IPS DF 4.7 (cell line): ENCODE data around the gene TRERF1.

Source experiments
- DNase-seq: peaks from one replicate; pipeline ENCODE4 v3.0.0-alpha.2; 2013; ENCODE audit warnings: low spot score; ENCODE audit errors: extremely low read depth

Gene TRERF1

DNA sequence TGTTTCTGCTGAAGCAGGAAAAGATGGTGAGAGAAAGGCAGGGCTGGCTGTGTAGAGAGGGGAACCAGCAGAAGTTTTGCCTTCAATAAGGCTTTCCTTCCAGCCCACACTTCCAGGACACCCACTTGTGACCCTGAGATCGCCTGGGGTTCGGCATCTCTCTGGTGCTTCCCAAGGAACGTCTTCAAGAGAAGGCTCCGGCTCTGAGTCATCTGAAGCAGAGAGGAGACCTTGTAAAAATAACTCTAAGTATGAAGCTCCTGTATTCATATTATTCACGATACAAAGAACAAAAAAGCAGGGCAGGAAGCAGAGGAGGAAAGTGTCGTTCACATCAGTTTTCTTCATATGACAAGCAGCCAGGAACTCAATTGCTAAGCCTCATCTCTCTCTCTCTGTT is 138.7 kb downstream of the TRERF1 start:
- no peak for DNase-seq

DNA sequence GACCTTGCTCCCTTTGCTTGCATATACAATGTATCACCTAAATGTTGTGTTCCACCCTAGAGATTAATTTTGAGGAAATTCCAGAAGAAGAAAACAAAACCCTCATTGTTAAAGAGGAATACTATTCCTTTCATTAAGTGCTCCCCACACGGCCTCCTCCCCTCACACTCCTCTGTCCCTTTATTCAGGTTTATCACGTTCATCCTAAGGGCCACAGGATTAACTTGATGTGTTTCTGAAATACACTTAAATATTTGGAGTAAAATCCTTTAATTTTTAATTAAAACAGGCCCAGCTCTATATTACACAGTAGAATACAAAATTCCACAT is 144.6 kb downstream of the TRERF1 start:
- no peak for DNase-seq

DNA sequence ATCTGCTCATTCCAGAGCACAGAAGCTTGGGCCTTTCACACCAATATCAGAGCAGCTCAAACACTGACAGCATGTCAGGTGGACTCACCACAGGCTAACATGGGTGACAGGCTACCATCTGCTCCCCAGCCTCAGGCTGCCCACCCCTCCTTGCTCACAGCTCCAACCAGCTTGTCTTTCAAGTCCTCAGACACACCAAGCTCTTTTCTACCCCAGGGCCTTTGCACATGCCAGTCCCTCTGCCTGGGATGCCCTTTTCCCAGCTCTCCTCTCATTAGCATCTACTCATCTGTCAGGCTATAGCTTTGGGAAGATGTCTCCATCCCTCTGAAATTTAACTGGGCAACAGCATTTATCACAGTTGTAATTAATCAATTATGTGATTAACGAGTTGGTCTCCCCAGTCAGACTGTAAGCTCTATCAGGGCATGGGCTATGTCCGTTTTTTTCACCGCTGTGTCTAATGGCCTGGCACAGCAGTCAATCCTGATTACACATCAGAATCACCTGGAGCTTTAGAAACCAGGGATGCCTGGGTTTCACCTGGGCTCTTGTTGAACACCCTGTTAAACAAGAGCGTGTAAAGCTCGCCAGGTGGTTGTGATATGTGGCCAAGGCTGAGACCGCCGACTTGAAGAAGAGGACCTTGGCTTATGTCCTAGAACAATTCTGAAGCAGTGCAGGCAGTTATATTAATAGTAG is 145.1 kb downstream of the TRERF1 start:
- DNase-seq = no peak

DNA sequence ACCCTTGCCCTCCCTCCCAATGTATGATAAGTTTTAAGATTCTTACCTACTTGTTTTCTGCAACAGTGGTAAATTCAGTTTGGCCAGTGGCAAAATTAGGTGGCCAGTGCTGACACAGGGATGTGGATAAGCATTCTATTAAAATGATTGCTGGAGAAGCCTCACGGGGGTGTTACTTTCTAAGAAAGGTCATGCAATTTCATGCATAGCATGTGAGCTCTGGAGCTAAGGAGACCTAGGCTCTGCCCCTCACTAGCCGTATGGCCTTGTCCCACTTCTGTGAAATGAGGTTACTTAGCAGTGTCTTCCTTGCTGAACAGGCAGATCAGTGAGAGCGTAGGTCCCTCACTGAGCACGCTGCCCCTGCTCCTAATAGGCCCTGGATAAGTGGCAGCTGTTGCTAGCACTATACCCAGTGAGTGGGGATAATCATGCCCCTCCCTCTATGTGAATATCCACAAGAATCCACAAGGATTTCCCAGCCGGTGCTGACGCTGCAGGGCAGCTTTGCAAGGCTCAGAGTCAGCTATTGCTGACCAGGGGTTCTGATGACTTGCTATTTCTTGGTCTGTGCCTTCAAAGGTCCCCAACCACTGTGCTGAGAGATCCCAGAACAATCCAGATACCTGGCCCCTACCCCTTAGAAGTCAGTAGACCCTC is 147.5 kb downstream of the TRERF1 start:
- no peak for DNase-seq

DNA sequence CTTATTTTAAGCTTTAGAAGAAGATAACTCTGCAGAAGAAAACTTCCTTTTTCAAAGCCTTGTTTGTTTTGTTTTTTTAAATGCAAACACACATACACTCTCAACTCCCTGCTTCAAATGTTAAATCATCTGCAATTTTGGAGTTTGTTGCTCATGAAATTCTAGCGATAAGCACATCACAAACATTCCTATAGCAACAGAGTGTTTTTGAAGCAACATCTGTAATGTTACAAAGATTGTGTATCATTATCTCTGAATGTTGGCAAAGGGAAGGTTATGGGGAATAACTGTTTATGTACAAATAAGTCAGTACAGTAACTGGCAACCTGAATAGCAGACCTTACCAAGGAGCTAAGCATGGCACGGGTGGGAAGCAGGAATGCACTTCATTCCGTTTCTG is 149.3 kb downstream of the TRERF1 start:
- DNase-seq = no peak

DNA sequence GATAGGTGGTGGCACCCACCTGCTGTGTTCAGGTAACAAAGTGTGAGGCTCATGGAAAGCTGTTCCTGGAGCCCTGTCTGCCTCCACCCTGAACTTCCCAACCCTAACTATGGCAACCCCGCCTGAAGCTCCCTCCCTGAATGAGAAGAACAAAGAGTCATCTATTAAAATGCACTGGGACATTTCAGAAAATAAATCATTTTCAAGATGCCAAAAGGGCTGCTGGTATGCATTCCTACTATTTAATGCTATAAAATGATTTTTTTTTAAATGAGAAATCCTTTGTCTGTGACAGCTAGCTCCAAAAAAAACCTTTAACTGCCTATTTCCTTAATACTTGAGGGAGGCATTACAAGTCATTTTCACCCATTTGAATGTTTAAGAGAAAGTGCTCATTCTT is 149.7 kb downstream of the TRERF1 start:
- no peak for DNase-seq

DNA sequence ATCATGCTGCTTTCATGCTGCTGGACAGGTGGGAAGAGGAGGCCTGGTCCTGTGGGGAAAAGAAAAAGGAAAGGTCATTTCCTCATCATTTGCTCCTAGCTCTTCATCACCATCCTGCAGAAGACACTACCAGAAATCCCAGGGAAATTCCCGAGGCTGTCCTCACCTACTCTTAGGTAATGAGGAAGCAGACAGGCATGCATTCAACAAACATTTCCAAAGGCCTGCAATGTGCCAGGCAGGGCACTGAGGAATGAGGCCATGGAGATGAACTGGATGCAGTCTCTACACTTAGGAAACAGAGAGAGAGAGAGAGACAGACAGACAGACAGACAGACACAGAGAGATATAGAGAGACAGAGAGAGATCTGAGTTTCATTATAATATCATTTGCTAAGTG is 151.0 kb downstream of the TRERF1 start:
- no peak for DNase-seq

DNA sequence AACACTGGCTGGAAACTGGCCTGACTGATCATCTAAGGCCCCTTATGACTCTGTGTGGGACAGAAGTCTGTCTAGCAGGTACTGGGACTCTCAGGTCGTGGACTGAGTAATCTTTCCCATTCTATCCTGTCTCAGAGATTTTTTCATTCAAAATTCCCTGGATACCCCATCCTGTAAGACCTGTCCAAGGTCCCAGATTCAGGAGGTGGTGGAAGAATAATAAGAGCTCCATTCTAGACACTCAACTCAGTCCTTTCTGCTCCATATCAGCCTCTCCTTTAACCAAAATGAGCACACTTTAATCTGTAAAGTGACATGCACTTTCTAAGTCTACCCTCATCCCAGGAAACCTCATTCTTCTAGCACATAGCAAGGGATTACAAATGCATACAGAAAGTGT is 151.5 kb downstream of the TRERF1 start:
- DNase-seq = no peak

DNA sequence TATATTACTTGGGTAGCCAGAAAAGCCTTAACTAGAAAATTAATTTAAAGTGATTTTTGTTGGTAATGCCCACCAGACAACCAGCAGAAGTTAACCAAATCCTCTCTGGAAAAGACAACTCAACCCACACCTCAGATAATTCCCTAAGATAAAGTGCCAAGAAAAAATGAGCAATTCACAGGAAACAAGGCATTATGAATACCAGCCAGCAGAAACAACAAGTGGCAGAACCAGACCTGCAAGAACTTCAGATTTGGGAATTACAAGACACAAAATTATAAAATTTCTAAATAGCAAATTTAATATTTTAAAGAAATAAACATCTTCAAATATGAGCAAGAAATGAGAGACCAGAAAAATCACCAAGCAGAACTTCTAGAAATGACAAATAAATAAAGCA is 154.1 kb downstream of the TRERF1 start:
- DNase-seq = no peak

DNA sequence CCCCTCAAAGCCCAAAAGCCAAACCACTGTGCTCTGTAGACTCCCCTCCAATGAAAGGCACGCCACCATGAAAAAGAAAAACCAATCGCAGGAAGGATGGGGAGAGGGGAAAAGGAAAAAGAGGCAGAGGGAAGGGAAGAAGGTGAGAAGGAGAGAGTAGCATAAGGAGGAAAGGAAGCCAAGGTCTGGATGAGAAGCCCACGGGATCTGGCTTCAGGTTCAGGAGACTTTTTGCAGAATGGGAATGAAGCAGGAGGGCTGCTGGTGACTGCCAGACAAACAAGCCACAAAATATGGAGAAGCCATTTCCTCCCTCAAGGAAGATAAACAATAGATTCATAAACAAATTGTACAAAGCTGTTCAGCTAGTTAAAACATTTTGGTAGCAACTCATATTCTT is 155.1 kb downstream of the TRERF1 start:
- no peak for DNase-seq

DNA sequence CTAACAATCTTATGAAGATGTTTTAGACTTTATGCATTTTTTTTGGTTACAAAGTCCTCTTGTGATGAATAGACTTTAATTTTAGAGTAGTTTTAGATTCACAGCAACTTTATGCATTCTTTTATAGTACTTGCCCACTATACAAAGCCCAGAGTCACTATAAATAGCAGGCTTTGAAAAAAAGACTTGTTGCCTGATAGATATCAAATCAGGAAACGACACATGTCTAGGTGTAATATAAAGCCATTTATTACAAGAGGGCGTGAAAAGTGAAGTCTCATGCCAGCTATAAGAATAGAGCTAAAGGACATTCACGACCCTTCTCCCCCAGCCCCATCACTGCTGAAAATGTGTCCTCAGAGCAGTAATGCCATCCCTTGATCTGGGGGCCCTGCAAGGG is 156.0 kb downstream of the TRERF1 start:
- no peak for DNase-seq

DNA sequence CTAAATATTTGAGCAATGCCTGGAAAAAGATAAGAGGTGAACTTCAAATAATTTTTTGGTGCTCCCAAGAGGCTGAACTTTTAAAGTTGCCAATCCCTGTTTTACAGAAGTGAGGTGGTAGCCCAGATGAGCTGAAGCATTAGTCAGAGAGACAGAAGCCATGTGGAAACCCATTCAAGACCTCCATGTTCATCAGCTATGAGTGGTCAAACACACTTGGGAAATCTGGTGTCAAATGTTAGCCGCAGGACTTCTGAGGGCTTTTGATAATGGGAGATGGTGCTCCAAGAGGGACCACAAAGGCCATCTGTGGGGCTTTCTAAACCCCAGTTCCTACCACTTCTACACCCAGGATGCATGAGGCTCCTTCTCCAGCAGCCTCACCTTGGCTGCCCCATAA is 156.5 kb downstream of the TRERF1 start:
- no peak for DNase-seq

DNA sequence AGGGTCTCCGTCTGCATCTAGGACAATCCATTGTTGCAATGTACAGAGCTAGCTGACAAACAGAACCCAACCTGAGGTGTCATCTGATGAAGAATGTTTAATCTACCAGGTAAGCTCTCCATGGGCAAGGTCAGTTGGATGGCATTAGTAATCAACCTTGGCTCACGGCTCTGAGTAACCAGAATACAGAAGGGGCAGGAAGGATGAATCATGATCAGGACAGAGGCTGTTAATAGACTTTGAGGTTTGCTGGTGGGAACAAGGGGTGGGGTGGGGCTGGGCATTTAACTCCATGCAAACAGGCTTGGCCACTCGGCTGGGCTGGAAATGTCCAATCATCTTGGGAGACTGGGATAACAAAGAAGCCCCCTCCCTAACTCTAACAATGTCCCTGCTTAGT is 157.0 kb downstream of the TRERF1 start:
- DNase-seq = no peak

DNA sequence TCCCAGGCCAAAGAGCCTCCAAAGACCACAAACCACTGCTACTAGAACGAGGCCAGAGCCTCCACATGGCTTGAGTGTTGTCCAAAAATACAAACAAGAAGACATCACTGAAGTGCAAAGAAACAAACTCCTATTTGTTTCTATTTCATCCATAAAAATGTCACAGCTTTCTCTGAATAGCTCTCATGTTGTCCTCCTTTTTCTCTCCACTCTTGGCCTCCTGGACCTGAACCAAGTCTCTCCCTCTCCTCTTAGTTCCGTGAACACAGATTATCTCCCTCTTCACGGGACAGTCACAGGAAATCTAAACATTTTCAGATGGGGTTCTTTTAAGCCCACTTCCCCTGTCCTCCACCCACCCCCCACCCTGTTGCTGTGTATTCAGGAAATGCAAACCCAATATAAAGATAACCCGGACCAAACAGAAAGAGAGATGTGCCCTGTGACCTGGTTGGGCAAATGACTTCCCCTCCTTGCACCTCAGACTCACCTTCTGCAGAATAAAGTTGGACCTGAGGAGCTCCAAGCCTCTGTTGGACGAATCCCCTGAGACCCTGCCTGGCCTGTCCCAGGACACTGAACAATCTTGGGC is 158.2 kb downstream of the TRERF1 start:
- DNase-seq = no peak

DNA sequence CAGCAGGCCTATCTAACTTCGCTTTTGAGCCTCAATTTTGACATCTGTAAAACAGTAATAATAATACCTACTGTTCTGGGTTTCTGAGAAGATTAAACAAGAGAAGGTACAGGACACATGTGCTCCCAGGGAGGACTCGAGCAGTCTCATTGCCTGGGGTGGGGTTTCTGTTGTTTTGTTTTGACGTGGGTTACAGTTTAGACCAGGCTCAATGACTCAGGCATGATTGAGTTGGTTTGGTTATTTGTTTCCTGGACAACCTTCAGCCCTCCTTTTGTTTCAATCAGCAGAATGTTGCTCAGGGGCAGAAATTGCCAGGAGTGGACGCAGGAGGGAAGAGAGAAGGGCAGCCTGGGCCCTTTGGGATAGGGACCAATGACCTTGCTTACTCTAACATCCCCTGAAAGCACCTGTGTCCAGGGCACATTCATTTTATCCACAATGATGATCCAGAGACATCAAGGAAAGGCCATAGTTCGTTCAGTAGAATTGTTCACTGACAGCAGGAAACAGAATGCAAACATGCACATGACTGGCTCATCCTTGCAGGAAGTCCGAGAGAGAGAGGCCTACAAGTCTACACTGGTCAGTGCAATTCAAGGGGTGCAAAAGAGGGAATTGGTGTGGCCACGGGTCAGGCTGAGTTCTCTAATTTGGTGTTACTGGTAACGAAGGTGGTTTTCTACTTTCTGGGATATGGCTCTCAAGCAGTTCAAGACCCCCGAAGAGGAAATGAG is 159.6 kb downstream of the TRERF1 start:
- no peak for DNase-seq

DNA sequence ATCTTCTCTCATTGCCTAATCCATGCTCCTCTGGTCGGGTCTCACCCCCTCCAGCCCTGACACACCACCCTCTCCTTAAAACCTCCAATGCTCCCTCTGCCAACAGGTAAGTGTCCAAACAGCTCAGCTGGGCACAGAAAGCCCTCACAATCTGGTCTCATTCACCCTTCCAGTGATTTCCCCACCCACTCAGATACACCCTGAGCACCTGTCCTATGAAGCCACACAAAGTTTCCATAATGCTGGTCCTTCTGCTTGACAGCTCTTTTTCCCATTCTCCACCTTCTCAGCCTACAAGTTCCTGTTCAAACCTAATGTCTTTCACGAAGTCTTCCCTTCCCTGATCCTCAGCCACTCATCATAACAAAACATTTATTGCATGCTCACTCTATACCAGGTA is 164.0 kb downstream of the TRERF1 start:
- no peak for DNase-seq

DNA sequence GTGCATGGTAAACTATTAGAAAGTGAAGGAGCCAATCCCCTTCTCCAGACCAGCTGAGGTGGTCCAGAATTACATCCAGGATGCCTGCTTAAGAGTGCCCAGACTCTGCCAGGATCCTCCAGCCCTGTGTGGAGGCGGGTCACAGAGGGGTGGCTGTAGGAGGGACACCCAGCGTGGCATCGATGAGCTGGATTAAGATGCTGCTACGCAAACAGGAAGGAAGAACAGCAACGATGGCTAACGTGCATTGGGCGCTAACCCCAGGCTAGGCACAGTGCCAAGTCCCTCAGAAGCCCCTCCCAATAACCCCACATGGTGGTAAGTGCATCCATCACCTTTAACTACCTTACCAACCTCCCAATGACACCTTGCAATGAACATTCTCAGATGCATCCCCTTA is 170.2 kb downstream of the TRERF1 start:
- DNase-seq = no peak

DNA sequence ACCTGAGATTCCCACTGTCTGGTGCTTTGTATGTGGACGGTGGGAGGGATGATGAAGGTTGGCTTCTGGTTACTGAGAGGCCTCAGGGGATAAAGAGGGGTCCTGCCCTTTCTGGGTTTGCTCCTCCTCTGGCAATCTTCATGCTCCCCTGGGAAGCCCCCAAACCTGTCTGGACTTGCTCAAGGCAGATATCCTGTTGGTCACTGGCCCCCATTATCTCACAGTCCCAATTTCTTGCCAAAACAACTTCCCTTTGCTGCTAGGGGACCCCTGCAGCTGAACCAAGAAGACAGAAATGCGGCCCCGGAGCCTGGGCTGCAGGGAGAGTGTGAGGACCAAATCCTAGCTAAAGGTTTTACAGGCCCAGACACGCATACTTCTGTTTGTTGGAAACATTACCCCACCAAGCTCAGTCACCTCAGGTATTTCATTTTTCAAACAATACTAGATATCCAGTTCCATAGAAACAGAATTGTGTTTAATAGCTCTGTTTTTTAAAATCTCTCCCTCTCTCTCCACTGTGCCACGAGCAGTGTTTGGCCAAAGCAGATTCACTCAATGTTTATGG is 170.7 kb downstream of the TRERF1 start:
- no peak for DNase-seq

DNA sequence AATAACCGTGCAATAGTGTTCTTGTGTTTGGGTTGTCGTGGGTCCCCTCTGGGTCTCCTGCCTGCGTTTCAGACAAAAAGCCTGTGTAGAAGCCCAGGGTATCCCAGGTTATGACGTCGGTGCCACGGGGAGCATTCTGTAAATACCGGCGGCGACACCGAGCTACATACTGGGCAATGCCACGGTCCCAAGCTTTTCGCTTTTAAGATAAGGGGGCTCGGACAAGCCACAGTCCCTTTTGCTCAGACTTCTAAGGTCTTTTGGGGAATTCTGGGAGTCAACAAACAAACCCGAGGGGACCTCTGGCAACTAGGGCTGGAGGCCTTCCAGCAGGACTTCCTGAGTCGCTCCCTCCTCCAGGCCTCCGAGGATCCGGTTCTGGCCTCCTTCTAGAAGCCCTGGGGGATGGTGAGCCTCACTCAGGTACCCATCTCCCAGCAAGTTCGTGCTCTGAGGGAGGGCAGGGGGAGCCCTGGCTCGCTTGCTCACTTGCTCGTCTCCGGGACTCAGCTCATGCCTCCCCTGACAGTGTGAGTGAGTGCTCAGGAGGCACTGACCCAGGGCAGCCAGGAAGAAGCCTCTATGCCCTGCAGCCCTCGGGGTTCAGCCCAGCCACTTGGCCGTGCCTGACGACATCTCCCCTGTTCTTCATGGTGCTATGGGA is 171.6 kb downstream of the TRERF1 start:
- DNase-seq = no peak

DNA sequence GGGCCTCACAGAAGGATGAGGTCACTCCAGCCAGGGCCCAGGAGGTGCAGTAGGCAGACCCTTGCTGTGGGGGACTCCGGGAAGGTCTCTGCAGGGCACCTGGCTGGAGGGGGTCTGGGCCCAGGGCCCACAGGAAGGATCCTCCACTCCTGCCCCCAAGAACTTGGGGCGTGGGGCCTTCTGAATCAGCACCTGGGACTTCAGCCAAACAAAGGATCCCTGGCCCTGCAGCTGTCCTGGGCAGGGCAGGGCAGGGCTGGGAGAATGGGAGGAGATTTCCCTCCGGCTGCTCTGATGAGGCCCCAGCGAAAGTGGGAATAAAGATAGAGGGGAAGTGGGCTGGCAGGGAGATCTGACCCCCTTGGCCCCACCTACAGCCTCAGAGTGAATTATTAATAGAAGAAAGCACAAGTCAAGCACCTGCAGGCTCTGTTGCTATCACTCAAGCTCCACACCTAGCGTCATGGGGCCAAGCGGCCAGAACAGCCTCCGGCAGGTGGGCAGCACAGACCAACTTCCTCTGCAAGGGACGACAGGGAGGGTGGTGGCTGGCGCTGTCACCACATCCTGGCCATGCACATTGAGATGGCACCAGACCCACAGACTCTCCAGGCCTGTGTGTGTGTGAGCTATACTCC is 172.5 kb downstream of the TRERF1 start:
- DNase-seq = no peak
